ENCODE measurements around the gene ZNF556.
"Not testable (repeated sequence)": the region's sequence is repeated elsewhere in the genome, so short reads cannot be mapped to it uniquely, and the experiment has no call there.

ZNF556 gene

DNA sequence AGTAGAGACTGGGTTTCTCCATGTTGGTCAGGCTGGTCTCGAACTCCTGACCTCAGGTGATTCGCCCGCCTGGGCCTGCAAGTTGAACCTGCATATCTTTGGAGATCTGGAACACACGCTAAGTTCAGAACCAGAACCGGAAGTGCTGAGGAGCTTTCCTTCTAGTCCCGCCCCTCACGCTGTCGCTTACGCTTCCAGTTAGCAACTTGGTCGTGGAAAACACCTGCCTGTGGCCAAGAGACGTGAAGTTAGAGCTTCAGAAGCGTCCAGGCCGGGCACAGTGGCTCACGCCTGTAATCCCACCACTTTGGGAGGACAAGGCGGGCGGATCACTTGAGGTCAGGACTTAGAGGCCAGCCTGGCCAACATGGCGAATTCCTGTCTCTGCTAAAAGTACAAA lies 18.6 kb downstream of the ZNF556 start:
- Histone ChIP-seq H3K4me1 (ENCODE audit: control insufficient read depth, insufficient read depth, low read length) (no peaks in the 10 kb centered on the region), H3K27me3 (ENCODE audit: control insufficient read depth in 1 of 2, insufficient read depth in 2 of 2, low read length in 2 of 2) (no peaks in the 10 kb centered on the region), H3K4me3 (ENCODE audit: low read length in 2 of 2) (no peak overlapping the region), H3K9me3 (ENCODE audit: control insufficient read depth in 2 of 2, low read length in 2 of 2) (no peaks in the 10 kb centered on the region), H3K27ac (ENCODE audit: low read length) (no peak overlapping the region), H3K36me3 (ENCODE audit: control insufficient read depth in 2 of 2, insufficient read depth in 2 of 2, low read length in 2 of 2) (no peaks in the 10 kb centered on the region), H3K9ac (ENCODE audit: low read length in 2 of 2) (no peak overlapping the region)

DNA sequence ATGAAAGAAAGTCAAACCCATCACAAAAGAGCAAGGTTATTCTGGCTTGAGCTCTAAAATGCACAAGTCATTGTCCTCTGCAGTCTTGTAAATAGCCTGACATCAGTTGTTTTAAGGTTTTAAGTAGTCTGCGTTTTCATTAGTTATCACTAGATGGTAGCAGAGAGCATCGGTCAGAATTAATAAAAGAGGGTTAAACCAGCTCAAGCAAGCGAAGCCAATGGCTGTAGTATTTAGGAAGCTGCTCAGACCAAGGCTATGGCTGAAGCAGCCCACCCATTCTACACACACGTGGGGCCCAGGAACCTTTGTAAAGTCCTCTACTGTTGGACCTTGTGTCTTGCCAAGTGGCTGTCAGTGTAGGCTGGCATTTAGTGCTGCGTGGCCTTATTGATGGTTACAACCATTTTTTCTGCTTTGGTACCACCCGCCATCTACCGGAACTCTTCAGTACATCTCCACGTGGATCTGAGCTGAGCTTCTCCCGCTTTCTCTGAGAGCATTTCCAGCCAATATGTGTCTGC lies 20.3 kb downstream of the ZNF556 start:
- H3K4me1 ChIP-seq (ENCODE audit: control insufficient read depth, insufficient read depth, low read length) = no peaks in the 10 kb centered on the region
- H3K9me3 ChIP-seq (ENCODE audit: control insufficient read depth in 2 of 2, low read length in 2 of 2) = no peaks in the 10 kb centered on the region
- no peaks in the 10 kb centered on the region for H3K36me3 ChIP-seq (ENCODE audit: control insufficient read depth in 2 of 2, insufficient read depth in 2 of 2, low read length in 2 of 2)
- H3K27ac ChIP-seq (ENCODE audit: low read length) = no peak overlapping the region
- H3K4me3 ChIP-seq (ENCODE audit: low read length in 2 of 2) = peak overlapping the region in 1 of 2 donors; percentile 23
- peak overlapping the region in 1 of 2 donors; percentile 13 for H3K9ac ChIP-seq (ENCODE audit: low read length in 2 of 2)
- H3K27me3 ChIP-seq (ENCODE audit: control insufficient read depth in 1 of 2, insufficient read depth in 2 of 2, low read length in 2 of 2) = no peaks in the 10 kb centered on the region

DNA sequence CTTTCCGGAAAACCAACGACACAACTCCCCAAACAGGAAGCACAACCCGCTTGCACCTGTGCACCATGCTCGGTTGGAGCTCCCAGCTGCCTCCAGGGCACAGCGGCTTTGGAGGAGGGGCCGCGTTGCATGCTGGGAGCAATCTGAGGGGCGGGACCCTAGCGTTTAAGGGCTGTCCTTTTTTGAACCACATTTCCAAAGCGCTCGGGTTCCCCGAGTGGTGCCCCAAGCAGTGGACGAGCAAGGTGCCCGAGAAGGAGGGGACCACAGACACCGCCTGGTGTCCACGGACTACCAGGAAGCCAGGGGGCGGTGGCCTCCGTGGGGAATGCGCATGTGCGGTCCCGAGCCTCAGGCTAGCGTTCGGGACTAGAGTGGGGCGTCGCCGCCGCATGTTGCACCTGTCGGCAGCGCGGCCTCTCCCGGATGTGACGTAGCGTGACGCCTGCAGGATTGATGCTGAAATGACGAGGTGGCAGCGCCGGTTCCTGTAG lies 21.6 kb downstream of the ZNF556 start:
- Histone ChIP-seq H3K9ac (ENCODE audit: low read length in 2 of 2) (no peak overlapping the region), H3K4me3 (ENCODE audit: low read length in 2 of 2) (no peak overlapping the region), H3K36me3 (ENCODE audit: control insufficient read depth in 2 of 2, insufficient read depth in 2 of 2, low read length in 2 of 2) (no peaks in the 10 kb centered on the region), H3K9me3 (ENCODE audit: control insufficient read depth in 2 of 2, low read length in 2 of 2) (no peaks in the 10 kb centered on the region), H3K27me3 (ENCODE audit: control insufficient read depth in 1 of 2, insufficient read depth in 2 of 2, low read length in 2 of 2) (no peaks in the 10 kb centered on the region), H3K4me1 (ENCODE audit: control insufficient read depth, insufficient read depth, low read length) (no peaks in the 10 kb centered on the region), H3K27ac (ENCODE audit: low read length) (no peak overlapping the region)

DNA sequence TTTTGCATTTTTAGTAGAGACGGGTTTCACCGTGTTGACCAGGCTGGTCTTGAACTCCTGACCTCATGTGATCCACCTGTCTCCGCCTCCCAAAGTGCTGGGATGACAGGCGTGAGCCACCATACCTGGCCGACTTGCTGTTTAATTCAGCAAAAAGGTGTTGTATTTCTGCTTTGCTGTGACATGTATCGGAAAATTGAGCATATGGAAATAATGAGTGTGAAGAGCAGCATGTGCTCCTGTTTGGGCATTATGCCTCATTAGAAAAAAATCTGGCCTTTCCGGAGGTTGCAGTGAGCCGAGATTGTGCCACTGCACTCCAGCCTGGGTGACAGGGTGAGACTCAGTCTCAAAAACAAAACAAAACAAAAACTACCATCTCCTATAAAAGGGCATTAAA lies 23.4 kb downstream of the ZNF556 start:
- not testable (repeated sequence) for H3K27ac ChIP-seq (ENCODE audit: low read length); H3K36me3 ChIP-seq (ENCODE audit: control insufficient read depth in 2 of 2, insufficient read depth in 2 of 2, low read length in 2 of 2); H3K9ac ChIP-seq (ENCODE audit: low read length in 2 of 2); H3K4me3 ChIP-seq (ENCODE audit: low read length in 2 of 2); H3K27me3 ChIP-seq (ENCODE audit: control insufficient read depth in 1 of 2, insufficient read depth in 2 of 2, low read length in 2 of 2); H3K4me1 ChIP-seq (ENCODE audit: control insufficient read depth, insufficient read depth, low read length); H3K9me3 ChIP-seq (ENCODE audit: control insufficient read depth in 2 of 2, low read length in 2 of 2)

DNA sequence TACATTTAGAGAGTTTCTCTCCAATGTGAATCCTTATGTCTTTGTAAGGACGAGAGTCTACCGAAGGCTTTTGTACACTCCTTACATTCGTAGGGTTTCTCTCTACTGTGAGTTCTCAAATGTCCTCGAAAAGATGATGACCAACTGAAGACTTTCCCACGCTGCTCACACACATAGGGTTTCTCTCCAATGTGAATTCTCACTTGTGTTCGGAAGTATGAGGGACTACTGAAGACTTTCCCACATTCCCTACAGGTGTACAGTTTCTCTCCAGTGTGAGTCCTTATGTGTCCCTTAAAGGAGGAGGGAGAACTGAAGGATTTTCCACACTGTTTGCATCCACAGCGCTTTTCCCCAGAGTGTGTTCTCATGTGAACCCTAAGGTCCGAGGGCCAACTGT lies 29.6 kb downstream of the ZNF556 start:
- Histone ChIP-seq H3K9me3 (ENCODE audit: control insufficient read depth in 2 of 2, low read length in 2 of 2) (peaks cover 6 to 9% of the 10 kb centered on the region in 2 donors), H3K4me3 (ENCODE audit: low read length in 2 of 2) (no peak overlapping the region), H3K36me3 (ENCODE audit: control insufficient read depth in 2 of 2, insufficient read depth in 2 of 2, low read length in 2 of 2) (no peaks in the 10 kb centered on the region), H3K27ac (ENCODE audit: low read length) (no peak overlapping the region), H3K27me3 (ENCODE audit: control insufficient read depth in 1 of 2, insufficient read depth in 2 of 2, low read length in 2 of 2) (no peaks in the 10 kb centered on the region), H3K4me1 (ENCODE audit: control insufficient read depth, insufficient read depth, low read length) (peaks cover 5% of the 10 kb centered on the region), H3K9ac (ENCODE audit: low read length in 2 of 2) (no peak overlapping the region)

DNA sequence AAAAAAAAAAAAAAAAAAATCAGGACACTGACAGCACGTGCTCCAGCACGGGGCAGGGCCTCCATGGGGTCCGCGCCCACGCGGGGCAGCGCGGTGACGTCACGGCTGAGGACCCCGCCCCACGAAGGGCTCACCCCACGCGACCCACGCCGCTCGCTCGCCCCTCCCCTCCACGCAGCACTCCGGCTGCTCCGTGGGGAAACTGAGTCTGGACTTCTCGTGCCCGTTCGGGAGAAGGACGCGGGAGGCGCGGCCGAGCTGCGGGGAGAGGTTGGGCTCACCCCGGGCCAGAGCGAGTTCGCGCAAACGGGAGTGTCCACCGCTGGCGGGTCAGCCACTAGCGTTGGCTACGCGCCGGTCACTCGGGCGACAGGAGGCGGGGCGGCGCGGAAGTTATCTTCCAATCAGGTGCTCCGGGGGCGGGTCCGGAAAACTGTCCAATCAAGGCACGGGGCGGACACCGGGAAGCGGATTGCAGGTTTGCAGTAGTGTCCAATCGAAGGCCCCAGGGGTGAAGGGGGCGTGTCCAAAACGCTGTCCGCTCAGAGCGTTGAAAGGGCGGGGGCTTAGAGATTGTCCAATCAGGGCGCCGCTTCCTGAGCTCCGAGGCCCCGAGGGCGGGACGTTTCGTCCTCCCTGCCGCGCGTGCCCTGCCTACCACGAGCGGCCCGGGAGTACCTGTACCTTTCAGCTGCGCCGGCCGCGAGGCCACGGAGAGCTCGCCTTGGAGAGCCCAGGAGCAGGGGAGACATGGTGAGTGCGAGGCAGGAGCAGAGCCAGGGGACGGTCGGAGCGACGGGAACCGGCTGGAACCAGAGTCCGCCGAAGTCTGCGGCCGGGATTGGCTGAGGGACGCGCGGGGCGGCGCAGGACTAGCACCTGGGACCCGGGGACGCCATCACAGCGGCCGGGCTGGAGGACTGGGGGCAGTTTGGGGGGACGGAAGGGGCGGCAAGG lies 33.4 kb downstream of the ZNF556 start, which contains the start of gene ZNF57:
ZNF57 (plus strand) TSS at position 633 of the 957 bp plus-strand sequence; CDS start at position 751, 118 bp downstream.
- peaks cover 9% of the 10 kb centered on the region for H3K4me1 ChIP-seq (ENCODE audit: control insufficient read depth, insufficient read depth, low read length)
- no peaks in the 10 kb centered on the region for H3K36me3 ChIP-seq (ENCODE audit: control insufficient read depth in 2 of 2, insufficient read depth in 2 of 2, low read length in 2 of 2)
- H3K9me3 ChIP-seq (ENCODE audit: control insufficient read depth in 2 of 2, low read length in 2 of 2) = peaks cover 6 to 9% of the 10 kb centered on the region in 2 donors
- H3K4me3 ChIP-seq (ENCODE audit: low read length in 2 of 2) = peak within 1 kb of the TSS; percentile 76 to 88
- peak within 1 kb of the TSS; percentile 60 to 74 for H3K9ac ChIP-seq (ENCODE audit: low read length in 2 of 2)
- H3K27me3 ChIP-seq (ENCODE audit: control insufficient read depth in 1 of 2, insufficient read depth in 2 of 2, low read length in 2 of 2) = no peaks in the 10 kb centered on the region
- H3K27ac ChIP-seq (ENCODE audit: low read length) = no peak within 1 kb of the TSS

DNA sequence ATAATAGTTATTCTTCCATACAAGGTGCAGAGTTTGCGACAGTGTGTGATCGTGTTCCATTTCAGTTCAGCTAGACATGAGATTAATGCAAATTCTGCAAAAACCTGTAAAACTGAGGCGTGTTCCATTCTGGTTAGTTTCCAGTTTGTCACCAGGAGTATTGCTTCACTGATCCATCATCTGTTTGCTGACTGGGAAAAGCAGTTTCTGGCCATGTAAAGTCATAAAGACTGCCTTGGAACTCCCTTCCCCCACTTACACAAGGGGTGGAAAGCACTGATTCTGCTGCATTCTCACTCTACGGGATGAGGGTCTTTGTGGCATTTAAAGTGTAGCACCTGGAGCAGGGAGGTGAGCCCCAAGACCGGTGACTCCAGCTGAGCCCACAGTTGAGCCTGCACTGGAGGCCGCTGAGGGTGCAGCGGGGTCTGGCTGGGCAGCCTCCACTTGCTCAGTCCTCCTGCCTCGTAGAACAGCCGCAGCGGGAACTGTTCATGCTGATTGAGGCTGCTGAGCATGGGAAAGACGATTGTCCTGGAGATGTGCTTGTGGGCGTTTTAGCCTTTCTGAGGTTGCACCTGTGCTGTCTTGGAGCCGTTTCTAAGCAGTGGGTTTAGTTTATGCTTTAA lies 35.6 kb downstream of the ZNF556 start:
- H3K36me3 ChIP-seq (ENCODE audit: control insufficient read depth in 2 of 2, insufficient read depth in 2 of 2, low read length in 2 of 2) = peaks cover 0 to 2% of the 10 kb centered on the region in 2 donors
- peaks cover 9% of the 10 kb centered on the region for H3K4me1 ChIP-seq (ENCODE audit: control insufficient read depth, insufficient read depth, low read length)
- no peaks in the 10 kb centered on the region for H3K27me3 ChIP-seq (ENCODE audit: control insufficient read depth in 1 of 2, insufficient read depth in 2 of 2, low read length in 2 of 2)
- H3K4me3 ChIP-seq (ENCODE audit: low read length in 2 of 2) = no peak overlapping the region
- H3K27ac ChIP-seq (ENCODE audit: low read length) = no peak overlapping the region
- no peaks in the 10 kb centered on the region for H3K9me3 ChIP-seq (ENCODE audit: control insufficient read depth in 2 of 2, low read length in 2 of 2)
- H3K9ac ChIP-seq (ENCODE audit: low read length in 2 of 2) = no peak overlapping the region

DNA sequence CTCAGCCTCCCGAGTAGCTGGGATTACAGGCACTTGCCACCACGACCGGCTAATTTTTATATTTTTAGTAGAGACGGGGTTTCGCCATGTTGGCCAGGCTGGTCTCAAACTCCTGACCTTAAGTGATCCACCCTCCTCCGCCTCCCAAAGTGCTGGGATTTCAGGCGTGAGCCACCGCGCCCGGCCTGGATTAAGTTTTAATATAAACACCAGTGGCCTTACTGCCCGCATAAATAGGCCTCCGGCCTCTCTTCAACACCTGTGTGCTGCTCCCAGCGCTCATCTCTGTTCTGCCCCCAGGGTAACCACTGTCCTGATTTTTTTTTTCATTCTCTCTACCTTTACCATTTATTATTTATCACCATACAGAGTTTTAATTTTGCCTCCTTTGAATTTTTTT lies 36.2 kb downstream of the ZNF556 start:
- not testable (repeated sequence) for H3K36me3 ChIP-seq (ENCODE audit: control insufficient read depth in 2 of 2, insufficient read depth in 2 of 2, low read length in 2 of 2); H3K4me1 ChIP-seq (ENCODE audit: control insufficient read depth, insufficient read depth, low read length); H3K9ac ChIP-seq (ENCODE audit: low read length in 2 of 2); H3K4me3 ChIP-seq (ENCODE audit: low read length in 2 of 2); H3K27me3 ChIP-seq (ENCODE audit: control insufficient read depth in 1 of 2, insufficient read depth in 2 of 2, low read length in 2 of 2); H3K9me3 ChIP-seq (ENCODE audit: control insufficient read depth in 2 of 2, low read length in 2 of 2); H3K27ac ChIP-seq (ENCODE audit: low read length)

DNA sequence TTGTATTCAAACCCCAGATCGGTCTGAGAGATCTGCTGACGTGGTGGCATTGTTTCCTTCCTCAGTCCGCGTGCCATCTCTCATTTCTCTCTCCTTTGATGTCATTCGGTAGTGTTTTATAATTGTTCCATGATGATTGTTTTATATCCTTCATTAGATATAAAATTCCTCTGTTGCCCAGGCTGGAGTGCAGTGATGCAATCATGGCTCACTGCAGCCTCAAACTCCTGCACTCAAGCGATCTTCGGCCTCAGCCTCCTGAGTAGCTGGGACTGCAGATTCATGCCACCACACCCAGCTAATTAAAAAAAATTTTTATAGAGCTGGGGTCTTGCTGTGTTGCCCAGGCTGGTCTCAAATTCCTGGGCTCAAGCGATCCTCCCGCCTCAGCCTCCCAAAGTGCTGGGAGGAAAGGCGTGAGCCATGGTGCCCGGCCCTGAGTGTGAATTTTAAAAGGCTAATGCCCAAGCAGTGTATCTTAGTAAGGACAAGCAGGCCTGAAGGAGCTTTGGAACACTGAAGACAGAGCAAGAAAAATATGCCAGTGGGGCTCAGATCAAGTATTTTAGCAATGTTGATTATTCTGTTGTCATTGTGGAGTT lies 38.9 kb downstream of the ZNF556 start:
- peaks cover 5% of the 10 kb centered on the region for H3K4me1 ChIP-seq (ENCODE audit: control insufficient read depth, insufficient read depth, low read length)
- no peak overlapping the region for H3K27ac ChIP-seq (ENCODE audit: low read length)
- no peak overlapping the region for H3K9ac ChIP-seq (ENCODE audit: low read length in 2 of 2)
- H3K4me3 ChIP-seq (ENCODE audit: low read length in 2 of 2) = no peak overlapping the region
- peaks cover 0 to 2% of the 10 kb centered on the region in 2 donors for H3K36me3 ChIP-seq (ENCODE audit: control insufficient read depth in 2 of 2, insufficient read depth in 2 of 2, low read length in 2 of 2)
- H3K27me3 ChIP-seq (ENCODE audit: control insufficient read depth in 1 of 2, insufficient read depth in 2 of 2, low read length in 2 of 2) = no peaks in the 10 kb centered on the region
- no peaks in the 10 kb centered on the region for H3K9me3 ChIP-seq (ENCODE audit: control insufficient read depth in 2 of 2, low read length in 2 of 2)

DNA sequence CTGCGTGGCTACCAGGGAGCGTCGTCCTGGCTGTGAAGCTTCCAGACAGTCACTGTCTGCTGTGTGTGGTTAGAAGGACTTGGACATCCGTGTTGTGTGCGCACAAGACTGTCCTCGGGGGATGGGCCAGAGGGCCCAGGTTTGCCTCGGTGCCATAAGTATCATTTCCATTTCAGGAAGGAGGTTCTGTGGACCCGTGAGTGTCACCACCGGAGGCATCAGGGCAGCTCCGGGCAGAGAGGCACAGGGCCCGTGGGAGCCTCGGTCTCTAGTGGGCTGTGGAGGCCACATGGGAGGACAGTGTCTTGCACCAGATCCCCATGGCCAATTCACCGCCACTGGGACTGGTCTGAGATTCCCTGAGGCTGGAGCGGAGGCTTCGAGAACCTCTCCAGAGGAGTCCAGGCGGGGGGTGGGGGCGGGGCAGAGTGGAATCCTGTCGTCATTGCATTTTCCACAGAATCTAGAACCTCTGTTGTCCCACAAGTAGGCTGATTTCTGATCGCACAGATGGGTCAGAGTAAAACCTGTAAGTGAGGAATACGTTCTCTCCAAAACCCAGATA lies 39.6 kb downstream of the ZNF556 start:
- peaks cover 0 to 2% of the 10 kb centered on the region in 2 donors for H3K36me3 ChIP-seq (ENCODE audit: control insufficient read depth in 2 of 2, insufficient read depth in 2 of 2, low read length in 2 of 2)
- no peak overlapping the region for H3K27ac ChIP-seq (ENCODE audit: low read length)
- H3K27me3 ChIP-seq (ENCODE audit: control insufficient read depth in 1 of 2, insufficient read depth in 2 of 2, low read length in 2 of 2) = no peaks in the 10 kb centered on the region
- H3K9ac ChIP-seq (ENCODE audit: low read length in 2 of 2) = no peak overlapping the region
- no peaks in the 10 kb centered on the region for H3K9me3 ChIP-seq (ENCODE audit: control insufficient read depth in 2 of 2, low read length in 2 of 2)
- no peak overlapping the region for H3K4me3 ChIP-seq (ENCODE audit: low read length in 2 of 2)
- peaks cover 3% of the 10 kb centered on the region for H3K4me1 ChIP-seq (ENCODE audit: control insufficient read depth, insufficient read depth, low read length)

Data from stomach smooth muscle (tissue), 2 donors.